CD4-positive, alpha-beta T cell treated with Interleukin-15 for 4 hours (primary cell): ENCODE data around the gene TBPL2.
"Not testable (repeated sequence)": the region's sequence is repeated elsewhere in the genome, so short reads cannot be mapped to it uniquely, and the experiment has no call there.

Experiments
- DNase-seq: peaks from one replicate; pipeline ENCODE4 v3.0.0-alpha.2; 2020; ENCODE audit warnings: low spot score

TBPL2 gene

GRCh38 chr14:55440385-55440784, at the start of gene TBPL2:
TBPL2 (minus strand) TSS chr14:55440616; CDS start chr14:55440449, 167 bp downstream.
- DNase-seq = no peak

- no peak for DNase-seq
Measured at GRCh38 chr14:55488204-55488603, 47.8 kb upstream of the TBPL2 start.

- no peak for DNase-seq
Measured at GRCh38 chr14:55482936-55483605, 42.7 kb upstream of the TBPL2 start.

- DNase-seq = no peak
Measured at GRCh38 chr14:55481769-55482168, 41.4 kb upstream of the TBPL2 start.

- DNase-seq = no peak
Measured at GRCh38 chr14:55477680-55478079, 37.3 kb upstream of the TBPL2 start.

- not testable (repeated sequence) for DNase-seq
Measured at GRCh38 chr14:55476448-55476847, 36.0 kb upstream of the TBPL2 start.

GRCh38 chr14:55473786-55474185, 33.4 kb upstream of the TBPL2 start:
- DNase-seq = no peak

- DNase-seq = no peak
Measured at GRCh38 chr14:55470025-55470424, 29.6 kb upstream of the TBPL2 start.

- DNase-seq = no peak
Measured at GRCh38 chr14:55467307-55467706, 26.9 kb upstream of the TBPL2 start.

- DNase-seq = no peak
Measured at GRCh38 chr14:55458800-55459515, 18.5 kb upstream of the TBPL2 start.

GRCh38 chr14:55457496-55457895, 17.1 kb upstream of the TBPL2 start:
- no peak for DNase-seq

GRCh38 chr14:55456411-55456810, 16.0 kb upstream of the TBPL2 start:
- DNase-seq = not testable (repeated sequence)

GRCh38 chr14:55454264-55455002, 14.0 kb upstream of the TBPL2 start:
- DNase-seq = no peak

GRCh38 chr14:55451950-55452349, 11.5 kb upstream of the TBPL2 start:
- no peak for DNase-seq

- no peak for DNase-seq
Measured at GRCh38 chr14:55451398-55451797, 11.0 kb upstream of the TBPL2 start.

- no peak for DNase-seq
Measured at GRCh38 chr14:55450987-55451386, 10.6 kb upstream of the TBPL2 start.

- DNase-seq = no peak
Measured at GRCh38 chr14:55450539-55450938, 10.1 kb upstream of the TBPL2 start.

- DNase-seq = no peak
Measured at GRCh38 chr14:55450124-55450523, 9.7 kb upstream of the TBPL2 start.

GRCh38 chr14:55449116-55449515, 8.7 kb upstream of the TBPL2 start:
- no peak for DNase-seq

- DNase-seq = no peak
Measured at GRCh38 chr14:55448141-55448614, 7.8 kb upstream of the TBPL2 start.

- DNase-seq = no peak
Measured at GRCh38 chr14:55446833-55447232, 6.4 kb upstream of the TBPL2 start.

GRCh38 chr14:55446127-55446736, 5.8 kb upstream of the TBPL2 start:
- peak; percentile 58 for DNase-seq
